ENCODE results near the gene SLC12A7. TPM values are rescaled to one million over a fixed set of nuclear protein-coding genes. Genes with fewer than 3 reads are reported as not detected.
"Not testable (repeated sequence)": the region's sequence is repeated elsewhere in the genome, so short reads cannot be mapped to it uniquely, and the experiment has no call there.

Gene SLC12A7
- total RNA-seq, 1 experiment from 2014 or later = 6.3 TPM

GRCh38 chr5:1028481-1029281 is 83.2 kb downstream of the SLC12A7 start:
- CTCF ChIA-PET = no interaction called here
- H3K27me3 Mint-ChIP-seq (ENCODE audit: insufficient read depth, unreplicated experiment) = no peaks in the 10 kb centered on the region
- POLR2A ChIA-PET = no interaction called here
- H3K4me3 Mint-ChIP-seq (ENCODE audit: unreplicated experiment) = no peak overlapping the region
- TF ChIP-seq CTCF (IDR thresholded peaks at IDR 0.05; ENCODE audit: unreplicated experiment) = no peak
- no peaks in the 10 kb centered on the region for H3K36me3 Mint-ChIP-seq (ENCODE audit: insufficient read depth, unreplicated experiment)
- intact Hi-C loops (cut with micrococcal nuclease) = no loop called here
- no TSS peak for BruUV-seq (replicated peaks)
- no peak overlapping the region for H3K27ac Mint-ChIP-seq (ENCODE audit: low read depth, unreplicated experiment)
- no peak for DNase-seq (ENCODE audit: unreplicated experiment)
- no peaks in the 10 kb centered on the region for H3K4me1 Mint-ChIP-seq (ENCODE audit: insufficient read depth, unreplicated experiment)
- H3K9me3 Mint-ChIP-seq (ENCODE audit: unreplicated experiment) = no peaks in the 10 kb centered on the region

GRCh38 chr5:1027631-1028441 is 84.0 kb downstream of the SLC12A7 start:
- H3K36me3 Mint-ChIP-seq (ENCODE audit: insufficient read depth, unreplicated experiment) = no peaks in the 10 kb centered on the region

GRCh38 chr5:1026700-1027621 is 84.9 kb downstream of the SLC12A7 start:
- no peak for TF ChIP-seq CTCF (IDR thresholded peaks at IDR 0.05; ENCODE audit: unreplicated experiment)
- ChIA-PET POLR2A (no interaction called here), CTCF (interaction anchor here (0.5 to 0.6 kb wide), 2 partner anchors 77 to 187 kb away, joined by 3 to 4 read pairs; no protein-coding TSS in a partner anchor)
- H3K27me3 Mint-ChIP-seq (ENCODE audit: insufficient read depth, unreplicated experiment) = no peaks in the 10 kb centered on the region
- H3K36me3 Mint-ChIP-seq (ENCODE audit: insufficient read depth, unreplicated experiment) = no peaks in the 10 kb centered on the region
- no peaks in the 10 kb centered on the region for H3K9me3 Mint-ChIP-seq (ENCODE audit: unreplicated experiment)
- intact Hi-C loops (cut with micrococcal nuclease) = no loop called here
- DNase-seq (ENCODE audit: unreplicated experiment) = no peak
- H3K4me3 Mint-ChIP-seq (ENCODE audit: unreplicated experiment) = no peak overlapping the region
- H3K4me1 Mint-ChIP-seq (ENCODE audit: insufficient read depth, unreplicated experiment) = no peaks in the 10 kb centered on the region
- no peak overlapping the region for H3K27ac Mint-ChIP-seq (ENCODE audit: low read depth, unreplicated experiment)
- no TSS peak for BruUV-seq (replicated peaks)

More at GRCh38 chr5:1027631-1028441, 84.0 kb downstream of the SLC12A7 start:
- BruUV-seq (replicated peaks) = no TSS peak
- Mint-ChIP-seq H3K27me3 (ENCODE audit: insufficient read depth, unreplicated experiment) (no peaks in the 10 kb centered on the region), H3K27ac (ENCODE audit: low read depth, unreplicated experiment) (no peak overlapping the region), H3K9me3 (ENCODE audit: unreplicated experiment) (no peaks in the 10 kb centered on the region), H3K4me1 (ENCODE audit: insufficient read depth, unreplicated experiment) (no peaks in the 10 kb centered on the region), H3K4me3 (ENCODE audit: unreplicated experiment) (no peak overlapping the region)
- intact Hi-C loops (cut with micrococcal nuclease) = no loop called here
- POLR2A ChIA-PET = no interaction called here
- DNase-seq (ENCODE audit: unreplicated experiment) = no peak
- no peak for TF ChIP-seq CTCF (IDR thresholded peaks at IDR 0.05; ENCODE audit: unreplicated experiment)
- CTCF ChIA-PET = interaction anchor here (0.5 kb wide), 1 partner anchor 77 kb away, joined by 4 read pairs; no protein-coding TSS in a partner anchor

- H3K4me1 Mint-ChIP-seq (ENCODE audit: insufficient read depth, unreplicated experiment); DNase-seq (ENCODE audit: unreplicated experiment); H3K27ac Mint-ChIP-seq (ENCODE audit: low read depth, unreplicated experiment); H3K4me3 Mint-ChIP-seq (ENCODE audit: unreplicated experiment); POLR2A ChIA-PET; BruUV-seq (replicated peaks); H3K36me3 Mint-ChIP-seq (ENCODE audit: insufficient read depth, unreplicated experiment); CTCF ChIA-PET; H3K9me3 Mint-ChIP-seq (ENCODE audit: unreplicated experiment); intact Hi-C loops (cut with micrococcal nuclease); H3K27me3 Mint-ChIP-seq (ENCODE audit: insufficient read depth, unreplicated experiment): not testable (repeated sequence)
Observed at GRCh38 chr5:1021969-1022336, 89.9 kb downstream of the SLC12A7 start.

All from MCF 10A (cell line).